ENCODE measurements around the gene STOM.

The STOM gene

GRCh38 chr9:121386442-121387175, 16.6 kb upstream of the STOM start:
- DNase-seq (ENCODE audit: low read depth): no peak
- no peak for TF ChIP-seq CTCF (IDR thresholded peaks at IDR 0.05; ENCODE audit: control insufficient read depth, extremely low read depth, insufficient read depth)
- H3K4me3 ChIP-seq (ENCODE audit: low read depth, low read length): no peak overlapping the region

DNA sequence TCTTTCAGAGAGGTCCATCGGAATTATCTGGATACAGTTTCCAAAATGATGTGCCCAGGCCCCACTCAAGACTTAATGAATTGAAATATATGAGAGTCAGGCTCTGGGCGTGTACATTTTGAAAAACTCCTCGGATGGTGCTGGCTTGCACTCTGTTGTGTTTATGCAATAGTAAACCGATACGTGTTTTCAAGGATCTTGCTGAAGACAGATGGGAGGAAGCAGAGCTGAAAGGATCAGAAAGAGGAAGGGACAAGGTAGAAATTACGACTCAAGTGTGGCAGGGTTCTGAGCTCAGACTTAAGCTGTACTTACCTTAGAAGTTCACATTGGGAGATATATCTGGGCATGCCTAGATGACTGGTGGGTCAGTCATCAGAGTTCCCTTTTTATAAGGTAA, 13.7 kb upstream of the STOM start:
- no peak for TF ChIP-seq CTCF (IDR thresholded peaks at IDR 0.05; ENCODE audit: control insufficient read depth, extremely low read depth, insufficient read depth)
- no peak overlapping the region for H3K4me3 ChIP-seq (ENCODE audit: low read depth, low read length)
- no peak for DNase-seq (ENCODE audit: low read depth)

GRCh38 chr9:121380846-121381245, 10.8 kb upstream of the STOM start:
- no peak for DNase-seq (ENCODE audit: low read depth)
- TF ChIP-seq CTCF (IDR thresholded peaks at IDR 0.05; ENCODE audit: control insufficient read depth, extremely low read depth, insufficient read depth): no peak
- H3K4me3 ChIP-seq (ENCODE audit: low read depth, low read length): no peak overlapping the region

DNA sequence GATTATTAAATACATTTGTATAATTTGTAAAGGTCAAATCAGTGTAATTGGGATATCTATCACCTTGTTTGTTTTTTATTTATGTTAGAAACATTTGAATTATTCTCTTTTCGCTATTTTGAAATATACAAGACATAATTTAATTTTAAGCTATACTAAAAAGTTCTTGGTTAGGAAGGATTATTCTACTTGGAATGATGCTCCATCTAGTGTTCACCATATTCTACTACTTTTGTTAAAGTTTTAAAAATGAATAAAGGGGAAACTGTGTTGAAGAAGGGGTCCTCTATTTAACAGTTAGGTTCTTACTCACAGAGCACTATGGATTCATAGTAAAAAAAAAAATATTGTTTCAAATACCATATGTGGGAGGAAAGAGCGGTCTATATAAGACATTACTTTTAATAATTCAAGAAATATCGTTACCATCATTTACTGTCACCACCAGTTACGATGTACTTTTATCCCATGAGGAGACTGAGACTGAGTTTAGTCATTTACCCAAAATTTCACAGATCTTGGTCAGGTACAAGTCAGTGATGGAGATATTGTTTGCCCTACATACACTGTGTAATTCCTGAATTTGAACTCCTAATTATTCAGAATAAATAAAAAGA, 6.3 kb upstream of the STOM start:
- H3K4me3 ChIP-seq (ENCODE audit: low read depth, low read length): no peak overlapping the region
- DNase-seq (ENCODE audit: low read depth): no peak
- TF ChIP-seq CTCF (IDR thresholded peaks at IDR 0.05; ENCODE audit: control insufficient read depth, extremely low read depth, insufficient read depth): peak; percentile 34

DNA sequence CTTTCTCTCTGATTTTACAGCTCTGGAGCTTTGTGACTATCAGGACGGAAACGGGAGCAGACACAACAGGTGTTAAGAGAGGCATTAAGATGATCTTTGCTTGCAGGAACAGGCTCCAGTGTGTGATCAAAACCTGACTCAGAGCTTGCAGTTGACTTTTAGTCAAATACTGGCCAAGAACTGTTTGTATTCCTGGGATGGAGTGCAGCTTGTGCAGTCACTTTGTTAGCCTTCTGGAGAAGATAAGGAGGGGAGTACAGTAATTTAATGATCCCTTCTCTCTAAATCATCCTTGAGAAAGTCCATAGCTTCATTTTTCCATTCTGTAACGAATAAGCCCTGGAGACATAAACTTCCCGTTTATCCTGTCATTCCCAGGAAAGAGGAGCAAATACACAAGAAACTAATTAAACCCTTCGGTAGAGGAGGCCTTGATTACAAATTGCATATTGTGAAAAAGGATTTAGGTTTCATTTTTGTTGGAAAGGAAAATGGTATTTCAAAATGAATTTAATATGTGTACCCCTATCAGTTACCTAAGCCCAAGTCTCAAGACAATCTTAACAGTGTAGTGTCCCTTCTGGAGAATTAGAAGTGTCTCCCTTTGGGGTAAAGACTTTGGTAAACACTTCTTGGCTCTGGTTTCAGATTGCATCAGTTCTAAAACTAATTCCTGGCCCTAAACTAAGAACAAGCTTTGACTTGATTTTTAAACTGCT, 3.1 kb upstream of the STOM start:
- no peak for TF ChIP-seq CTCF (IDR thresholded peaks at IDR 0.05; ENCODE audit: control insufficient read depth, extremely low read depth, insufficient read depth)

DNA sequence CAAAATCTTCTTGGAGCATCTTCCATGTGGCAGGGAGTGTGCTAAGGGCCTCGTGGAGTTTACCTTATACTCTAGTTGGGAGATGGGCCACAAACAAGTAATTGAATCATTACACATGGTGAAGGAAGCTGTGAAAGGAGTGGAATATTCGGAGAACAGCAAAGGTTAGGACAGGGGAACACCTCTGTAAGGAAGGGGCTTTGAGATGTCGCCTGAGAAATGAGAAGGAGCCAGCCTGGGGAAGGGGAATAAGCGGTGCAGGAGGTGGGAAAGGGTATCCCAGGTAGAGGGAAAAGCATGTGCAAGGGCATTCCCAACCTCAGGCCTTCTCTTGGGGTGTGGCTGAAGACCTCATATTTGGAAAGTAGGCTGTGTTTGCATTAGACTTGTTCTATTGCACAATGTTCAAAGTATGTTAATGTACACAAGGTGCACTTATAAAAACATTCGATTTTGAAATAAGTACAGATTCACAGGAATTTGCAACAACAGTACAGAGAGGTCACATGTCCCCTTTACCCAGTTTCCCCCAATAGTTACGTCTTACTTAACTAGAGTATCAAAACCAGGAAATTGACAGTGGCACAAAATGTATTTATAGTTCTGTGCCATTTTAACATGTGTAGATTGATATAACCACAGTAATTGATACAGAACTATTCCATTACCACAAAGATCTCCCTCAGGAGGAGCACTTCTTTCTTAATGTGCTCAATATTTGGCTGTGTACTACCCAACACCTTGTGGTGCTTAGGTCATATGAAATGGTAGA, 2.4 kb upstream of the STOM start:
- no peak for DNase-seq (ENCODE audit: low read depth)
- no peak overlapping the region for H3K4me3 ChIP-seq (ENCODE audit: low read depth, low read length)
- no peak for TF ChIP-seq CTCF (IDR thresholded peaks at IDR 0.05; ENCODE audit: control insufficient read depth, extremely low read depth, insufficient read depth)

More for the DNA sequence above, 3.1 kb upstream of the STOM start:
- H3K4me3 ChIP-seq (ENCODE audit: low read depth, low read length): no peak overlapping the region
- DNase-seq (ENCODE audit: low read depth): no peak

Measured in LNCaP clone FGC (cell line).